Measurements from ENCODE around the gene MAP2. TPM values are rescaled to one million over a fixed set of nuclear protein-coding genes. Genes with fewer than 3 reads are reported as not detected.

MAP2 gene
- 1 to 10 TPM; 1.0 to 2.0 (median 1.6) TPM for total RNA-seq (2021; fragmentation: NEBNext Ultra II Directional; extraction: Animal tissue kit (Norgen Biotek cat#: 25700))
- long read RNA-seq, partial matches to known transcripts: 0 of 1 reads
- long read RNA-seq, other reads (novel, unspliced or antisense): 1 of 1 reads

DNA sequence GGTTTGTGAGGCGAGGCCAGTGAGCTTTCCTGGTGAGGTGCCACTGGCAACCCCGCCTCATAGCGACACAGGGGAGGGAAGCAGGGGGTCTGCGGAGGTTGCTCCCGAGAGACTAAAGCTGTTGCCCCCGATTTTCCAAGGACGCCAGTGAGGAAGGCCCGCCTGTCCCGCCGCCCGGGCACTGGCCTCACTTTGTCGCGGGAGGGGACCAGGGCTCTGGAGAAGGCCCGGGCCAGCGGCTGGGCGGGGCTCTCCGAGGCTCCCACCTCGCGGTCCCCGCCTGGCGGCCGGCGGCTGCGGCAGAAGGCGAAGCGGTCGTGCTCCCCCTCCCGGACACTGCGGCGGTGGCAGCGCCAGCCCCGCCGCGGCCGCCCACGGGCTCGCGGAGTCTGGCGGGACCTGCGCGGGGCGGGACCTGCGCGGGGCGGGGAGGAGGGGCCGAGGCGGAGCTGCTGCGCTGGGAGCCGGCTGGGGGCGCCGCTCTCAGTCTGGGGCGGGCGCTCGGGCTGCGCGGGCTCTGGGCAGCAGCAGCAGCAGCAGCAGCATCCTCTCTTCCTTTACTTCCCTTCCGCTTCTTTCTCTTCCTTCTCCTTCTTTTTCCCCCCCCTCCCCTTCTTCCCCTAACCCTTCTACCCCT, at the start of gene MAP2:
Gene MAP2 (plus strand): TSS at position 486 of the 637 bp plus-strand sequence. CDS start 229,124 bp downstream, outside the sequence.
- Mint-ChIP-seq H3K36me3 (ENCODE audit: low read depth) (no peaks in the 10 kb centered on the region), H3K27ac (no peak within 1 kb of the TSS), H3K27me3 (ENCODE audit: insufficient read depth) (peaks cover 3% of the 10 kb centered on the region; the same call in 1 of the 2 replicates), H3K4me1 (ENCODE audit: low read depth) (peaks cover 34% of the 10 kb centered on the region), H3K4me3 (peak within 1 kb of the TSS; percentile 91), H3K9me3 (no peaks in the 10 kb centered on the region)
- peak; percentile 71 for DNase-seq
- TF ChIP-seq, protein P1, sequence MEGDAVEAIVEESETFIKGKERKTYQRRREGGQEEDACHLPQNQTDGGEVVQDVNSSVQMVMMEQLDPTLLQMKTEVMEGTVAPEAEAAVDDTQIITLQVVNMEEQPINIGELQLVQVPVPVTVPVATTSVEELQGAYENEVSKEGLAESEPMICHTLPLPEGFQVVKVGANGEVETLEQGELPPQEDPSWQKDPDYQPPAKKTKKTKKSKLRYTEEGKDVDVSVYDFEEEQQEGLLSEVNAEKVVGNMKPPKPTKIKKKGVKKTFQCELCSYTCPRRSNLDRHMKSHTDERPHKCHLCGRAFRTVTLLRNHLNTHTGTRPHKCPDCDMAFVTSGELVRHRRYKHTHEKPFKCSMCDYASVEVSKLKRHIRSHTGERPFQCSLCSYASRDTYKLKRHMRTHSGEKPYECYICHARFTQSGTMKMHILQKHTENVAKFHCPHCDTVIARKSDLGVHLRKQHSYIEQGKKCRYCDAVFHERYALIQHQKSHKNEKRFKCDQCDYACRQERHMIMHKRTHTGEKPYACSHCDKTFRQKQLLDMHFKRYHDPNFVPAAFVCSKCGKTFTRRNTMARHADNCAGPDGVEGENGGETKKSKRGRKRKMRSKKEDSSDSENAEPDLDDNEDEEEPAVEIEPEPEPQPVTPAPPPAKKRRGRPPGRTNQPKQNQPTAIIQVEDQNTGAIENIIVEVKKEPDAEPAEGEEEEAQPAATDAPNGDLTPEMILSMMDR (IDR thresholded peaks at IDR 0.05): peak; percentile 91

DNA sequence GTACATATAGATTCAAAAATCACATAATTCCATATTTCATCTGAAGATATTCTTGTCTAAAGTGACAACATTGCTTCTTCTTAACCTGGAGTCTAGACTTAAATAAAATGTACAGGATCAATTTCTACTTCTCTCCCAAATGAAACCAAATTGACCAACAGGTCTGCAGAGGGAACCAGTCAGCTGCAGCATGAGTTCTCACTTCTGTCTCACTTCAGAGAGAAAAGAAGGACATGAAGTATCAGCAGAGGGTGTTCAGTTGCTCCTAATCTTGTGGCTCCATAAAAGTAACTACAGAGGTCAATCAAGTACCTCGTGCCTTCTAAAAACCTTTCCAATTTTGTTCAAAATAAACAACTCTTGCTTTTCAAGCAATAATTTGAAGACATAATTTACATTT, 47.2 kb upstream of the MAP2 start:
- DNase-seq: no peak
- peaks cover 72% of the 10 kb centered on the region for H3K9me3 Mint-ChIP-seq

GRCh38 chr2:209380293-209380692, 43.6 kb upstream of the MAP2 start:
- Mint-ChIP-seq H3K27ac (no peak overlapping the region), H3K9me3 (peaks cover 36% of the 10 kb centered on the region), H3K4me3 (no peak overlapping the region), H3K36me3 (ENCODE audit: low read depth) (peaks cover 28% of the 10 kb centered on the region), H3K4me1 (ENCODE audit: low read depth) (peaks cover 13% of the 10 kb centered on the region), H3K27me3 (ENCODE audit: insufficient read depth) (peaks cover 2% of the 10 kb centered on the region)
- TF ChIP-seq, protein P1 (IDR thresholded peaks at IDR 0.05): no peak
- DNase-seq: no peak

More for the DNA sequence above, 47.2 kb upstream of the MAP2 start:
- TF ChIP-seq, protein P1 (IDR thresholded peaks at IDR 0.05): no peak
- no peaks in the 10 kb centered on the region for H3K4me1 Mint-ChIP-seq (ENCODE audit: low read depth)
- no peak overlapping the region for H3K27ac Mint-ChIP-seq
- H3K4me3 Mint-ChIP-seq: no peak overlapping the region
- H3K36me3 Mint-ChIP-seq (ENCODE audit: low read depth): peaks cover 59% of the 10 kb centered on the region
- H3K27me3 Mint-ChIP-seq (ENCODE audit: insufficient read depth): peaks cover 4% of the 10 kb centered on the region

DNA sequence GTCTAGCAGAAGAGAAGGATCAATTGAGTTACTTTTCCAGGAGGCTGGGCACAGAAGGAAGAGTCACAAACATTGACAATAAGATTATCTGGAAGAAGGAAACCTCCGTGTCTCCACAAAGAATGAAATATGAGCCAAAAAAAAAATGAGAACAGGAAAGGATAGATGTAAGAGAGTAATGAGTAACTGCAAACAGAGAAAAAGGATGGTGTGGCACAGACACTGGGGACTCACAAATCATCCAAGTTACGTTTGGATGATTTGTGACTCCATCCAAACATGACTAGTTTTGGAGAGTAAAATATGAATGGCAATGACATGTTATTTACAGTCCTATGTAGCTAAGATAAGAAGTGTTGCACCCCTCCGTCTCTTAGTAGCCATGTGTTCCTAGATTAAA, 42.8 kb upstream of the MAP2 start:
- no peak overlapping the region for H3K27ac Mint-ChIP-seq
- TF ChIP-seq, protein P1 (IDR thresholded peaks at IDR 0.05): no peak
- peaks cover 2% of the 10 kb centered on the region for H3K27me3 Mint-ChIP-seq (ENCODE audit: insufficient read depth)
- no peak overlapping the region for H3K4me3 Mint-ChIP-seq
- H3K36me3 Mint-ChIP-seq (ENCODE audit: low read depth): peaks cover 20% of the 10 kb centered on the region
- peaks cover 28% of the 10 kb centered on the region for H3K9me3 Mint-ChIP-seq
- no peak for DNase-seq
- H3K4me1 Mint-ChIP-seq (ENCODE audit: low read depth): peaks cover 13% of the 10 kb centered on the region

DNA sequence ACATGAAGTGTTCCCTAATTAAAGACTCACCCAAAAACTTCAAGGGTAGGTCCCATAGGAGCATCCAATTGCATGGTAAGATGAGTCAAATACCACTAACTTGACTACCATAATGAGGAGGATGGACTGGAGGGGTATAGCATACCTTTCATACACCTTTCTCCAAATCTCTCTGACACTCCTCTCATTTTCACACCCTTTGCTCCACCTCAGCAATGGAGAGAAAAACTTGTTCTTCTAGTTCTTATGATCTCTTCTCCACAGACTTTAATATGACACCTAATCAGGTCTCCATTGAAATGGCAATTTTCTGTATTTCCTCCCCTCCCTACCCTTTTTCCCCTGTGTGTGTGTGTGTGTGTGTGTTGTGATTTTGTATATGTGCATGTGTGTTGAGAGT, 41.1 kb upstream of the MAP2 start:
- peaks cover 2% of the 10 kb centered on the region; the same call in 1 of the 2 replicates for H3K27me3 Mint-ChIP-seq (ENCODE audit: insufficient read depth)
- no peak for DNase-seq
- peaks cover 11% of the 10 kb centered on the region for H3K9me3 Mint-ChIP-seq
- TF ChIP-seq, protein P1 (IDR thresholded peaks at IDR 0.05): no peak
- H3K4me1 Mint-ChIP-seq (ENCODE audit: low read depth): peaks cover 13% of the 10 kb centered on the region
- no peak overlapping the region for H3K4me3 Mint-ChIP-seq
- 0 out of 2 replicates have a peak, but pooled peaks cover 8% of the 10 kb centered on the region for H3K36me3 Mint-ChIP-seq (ENCODE audit: low read depth)
- no peak overlapping the region for H3K27ac Mint-ChIP-seq

Measured in HFFc6 (cell line).